Stimulated activated effector memory CD8-positive, alpha-beta T cell treated with anti-CD3 and anti-CD28 coated beads, Interleukin-12 subunit alpha, Interleukin-12 subunit beta, amount 100 ng/mL, for 72 hours (primary cell): ENCODE results near the gene OR2K2.
"Not testable (repeated sequence)": the region's sequence is repeated elsewhere in the genome, so short reads cannot be mapped to it uniquely, and the experiment has no call there.

Source experiments
- ATAC-seq: fragments of 150-1000 bp; cut with Tn5 transposase; 2 replicates; pipeline ENCODE4 v1.10.0; 2021
- DNase-seq, 2 donors: peaks; one replicate each; pipeline ENCODE4 v3.0.0; 2021 to 2022; ENCODE audit warnings: low spot score in 2 of 2
- H3K27ac Mint-ChIP-seq: one replicate; pipeline ENCODE4 v1.8.0; 2022; ENCODE audit warnings: mild to moderate bottlenecking, mixed read lengths
- H3K36me3 Mint-ChIP-seq: one replicate; pipeline ENCODE4 v1.8.0; 2022; ENCODE audit warnings: mild to moderate bottlenecking, mixed read lengths
- H3K4me1 Mint-ChIP-seq: one replicate; pipeline ENCODE4 v1.8.0; 2022; ENCODE audit warnings: mixed read lengths
- H3K4me3 Mint-ChIP-seq: one replicate; pipeline ENCODE4 v1.8.0; 2022; ENCODE audit warnings: mild to moderate bottlenecking, mixed read lengths
- H3K9me3 Mint-ChIP-seq: one replicate; pipeline ENCODE4 v1.8.0; 2022; ENCODE audit warnings: mixed read lengths

The OR2K2 gene

GRCh38 chr9:111305914-111306313, 24.1 kb downstream of the OR2K2 start:
- no peak overlapping the region for H3K4me3 Mint-ChIP-seq
- no peaks in the 10 kb centered on the region for H3K4me1 Mint-ChIP-seq

DNA sequence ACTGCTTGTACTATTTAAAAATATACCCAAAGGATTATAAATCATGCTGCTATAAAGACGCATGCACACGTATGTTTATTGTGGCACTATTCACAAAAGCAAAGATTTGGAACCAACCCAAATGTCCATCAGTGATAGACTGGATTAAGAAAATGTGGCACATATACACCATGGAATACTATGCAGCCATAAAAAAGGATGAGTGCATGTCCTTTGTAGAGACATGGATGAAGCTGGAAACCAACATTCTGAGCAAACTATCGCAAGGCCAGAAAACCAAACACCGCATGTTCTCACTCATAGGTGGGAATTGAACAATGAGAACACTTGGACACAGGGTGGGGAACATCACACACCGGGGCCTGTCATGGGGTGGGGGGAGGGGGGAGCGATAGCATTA, 26.0 kb downstream of the OR2K2 start:
- not testable (repeated sequence) for H3K4me3 Mint-ChIP-seq, ATAC-seq, H3K36me3 Mint-ChIP-seq, H3K9me3 Mint-ChIP-seq, DNase-seq, H3K27ac Mint-ChIP-seq, H3K4me1 Mint-ChIP-seq

More at GRCh38 chr9:111305914-111306313, 24.1 kb downstream of the OR2K2 start:
- ATAC-seq, result no peak
- Mint-ChIP-seq H3K9me3 (no peaks in the 10 kb centered on the region), H3K36me3 (no peaks in the 10 kb centered on the region), H3K27ac (no peak overlapping the region)
- DNase-seq, result no peak

- DNase-seq (no peak), ATAC-seq (no peak)
- Mint-ChIP-seq H3K27ac (no peak overlapping the region), H3K36me3 (no peaks in the 10 kb centered on the region), H3K9me3 (peaks cover 4% of the 10 kb centered on the region), H3K4me1 (no peaks in the 10 kb centered on the region), H3K4me3 (no peak overlapping the region)
These were observed 28.8 kb downstream of the OR2K2 start for GRCh38 chr9:111301195-111301594.

GRCh38 chr9:111300140-111300735, 29.8 kb downstream of the OR2K2 start:
- Mint-ChIP-seq H3K36me3 (no peaks in the 10 kb centered on the region), H3K4me3 (no peak overlapping the region), H3K27ac (no peak overlapping the region), H3K9me3 (peaks cover 4% of the 10 kb centered on the region), H3K4me1 (no peaks in the 10 kb centered on the region)
- DNase-seq (no peak), ATAC-seq (no peak)

DNA sequence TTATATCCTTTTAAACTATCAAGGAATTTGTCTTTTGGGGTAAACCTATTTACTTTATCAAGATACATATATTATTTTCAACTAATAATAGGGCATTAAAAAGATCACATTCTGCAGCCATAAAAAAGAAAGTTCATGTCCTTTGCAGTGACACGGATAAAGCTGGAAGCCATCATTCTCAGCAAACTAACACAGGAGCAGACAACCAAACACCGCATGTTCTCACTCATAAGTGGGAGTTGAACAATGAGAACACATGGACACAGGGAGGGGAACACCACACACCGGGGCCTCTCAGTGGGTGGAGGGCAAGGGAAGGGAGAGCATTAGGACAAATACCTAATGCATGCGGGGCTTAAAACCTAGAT, 30.4 kb downstream of the OR2K2 start:
- H3K27ac Mint-ChIP-seq, H3K4me1 Mint-ChIP-seq, H3K9me3 Mint-ChIP-seq, H3K4me3 Mint-ChIP-seq, DNase-seq, ATAC-seq, H3K36me3 Mint-ChIP-seq: not testable (repeated sequence)

DNA sequence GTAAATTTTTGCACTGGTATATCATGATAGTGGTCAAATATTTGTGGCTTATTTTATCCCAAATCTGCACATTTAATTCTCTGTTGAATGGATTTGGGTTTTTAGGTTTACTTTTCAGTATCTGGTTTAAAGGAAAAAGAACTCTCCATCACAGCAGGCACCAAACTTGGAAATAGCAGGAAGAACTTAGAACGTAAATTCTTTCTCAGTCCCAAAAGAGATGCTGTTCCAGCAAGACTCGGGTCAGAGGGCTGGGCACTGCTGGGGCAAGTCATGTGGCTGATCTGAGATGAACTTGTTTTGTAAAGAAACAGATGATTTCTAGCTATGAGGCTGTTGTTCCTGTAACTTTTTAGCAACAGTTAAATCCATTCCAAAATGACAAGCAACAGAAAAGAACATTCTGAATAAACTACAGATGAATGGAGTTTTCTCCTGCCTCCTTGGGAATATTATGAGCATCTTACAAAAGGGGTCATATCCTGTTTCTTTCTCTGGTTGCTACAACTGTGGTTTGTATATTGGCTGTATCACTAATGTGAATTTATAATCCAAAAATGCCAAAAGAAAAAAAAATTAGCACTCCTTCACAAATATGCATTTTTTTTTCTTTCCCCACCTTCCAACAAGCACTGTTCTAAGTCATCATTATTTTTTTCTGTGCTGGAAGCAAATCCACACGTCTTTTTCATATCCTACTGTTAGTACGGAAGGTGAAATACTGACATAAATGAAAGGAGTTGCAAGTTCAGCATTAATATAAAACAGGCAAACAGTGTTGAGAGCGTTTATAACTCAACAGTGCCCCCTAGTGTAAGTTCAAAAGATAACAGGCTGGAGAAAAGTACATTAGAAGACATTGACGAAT, 31.1 kb downstream of the OR2K2 start:
- H3K4me3 Mint-ChIP-seq, result no peak overlapping the region
- H3K4me1 Mint-ChIP-seq, result no peaks in the 10 kb centered on the region
- ATAC-seq (no peak), DNase-seq (no peak)
- no peak overlapping the region for H3K27ac Mint-ChIP-seq
- no peaks in the 10 kb centered on the region for H3K36me3 Mint-ChIP-seq
- peaks cover 4% of the 10 kb centered on the region for H3K9me3 Mint-ChIP-seq

DNA sequence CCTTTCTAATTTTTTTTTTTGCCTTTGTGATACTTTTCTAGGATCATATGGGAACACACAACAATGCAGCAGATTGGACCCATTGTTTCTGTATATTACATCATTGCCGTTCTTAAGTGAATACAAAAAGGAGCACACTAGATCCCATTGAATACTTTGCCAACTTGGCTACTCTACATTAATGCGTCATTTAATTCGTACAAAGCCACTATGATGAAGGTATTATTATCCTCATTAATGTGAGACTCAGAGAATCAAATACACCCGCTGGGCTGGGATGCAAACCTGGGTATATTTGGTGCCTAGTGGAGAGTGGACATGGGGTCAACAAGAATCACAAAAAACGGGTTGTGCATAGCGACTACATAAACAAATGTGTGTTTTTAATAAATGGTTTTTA, 31.9 kb downstream of the OR2K2 start:
- no peaks in the 10 kb centered on the region for H3K36me3 Mint-ChIP-seq
- no peak overlapping the region for H3K4me3 Mint-ChIP-seq
- no peak for DNase-seq
- H3K27ac Mint-ChIP-seq, result no peak overlapping the region
- ATAC-seq, result no peak
- H3K4me1 Mint-ChIP-seq, result no peaks in the 10 kb centered on the region
- peaks cover 4% of the 10 kb centered on the region for H3K9me3 Mint-ChIP-seq

DNA sequence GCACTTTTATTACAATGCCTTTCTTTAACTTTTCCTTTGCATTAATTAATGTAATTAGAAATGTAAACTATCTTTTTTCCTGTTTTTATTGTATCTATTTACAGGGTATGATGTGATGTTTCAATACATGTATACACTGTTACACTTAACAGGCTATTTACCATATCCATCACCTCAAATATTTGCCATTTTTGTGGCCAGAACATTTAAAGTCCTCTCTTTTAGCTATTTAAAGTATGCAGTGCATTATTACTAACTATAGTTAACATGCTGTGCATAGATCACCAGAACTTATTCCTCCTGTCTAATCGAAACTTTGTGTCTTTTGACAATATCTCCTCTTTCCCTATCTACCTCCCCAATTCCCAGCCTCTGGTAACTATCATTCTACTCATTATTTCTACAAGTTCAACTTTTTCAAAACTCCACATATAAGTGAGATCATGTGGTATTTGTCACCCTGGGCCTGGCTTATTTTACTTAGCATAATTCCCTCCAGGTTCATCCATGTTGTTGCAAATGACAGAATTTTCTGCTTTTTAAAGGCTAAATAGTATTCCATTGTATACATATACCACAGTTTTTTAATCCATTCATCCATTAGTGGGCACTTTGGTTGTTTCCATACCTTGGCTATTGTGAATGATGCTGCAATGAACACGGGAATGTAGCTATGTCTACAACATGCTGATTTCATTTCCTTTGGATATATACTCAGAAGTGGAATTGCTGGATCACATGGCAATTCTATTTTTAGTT, 32.8 kb downstream of the OR2K2 start:
- DNase-seq (no peak), ATAC-seq (no peak)
- H3K9me3 Mint-ChIP-seq, result peaks cover 4% of the 10 kb centered on the region
- H3K27ac Mint-ChIP-seq, result no peak overlapping the region
- no peaks in the 10 kb centered on the region for H3K4me1 Mint-ChIP-seq
- H3K4me3 Mint-ChIP-seq, result no peak overlapping the region
- no peaks in the 10 kb centered on the region for H3K36me3 Mint-ChIP-seq

DNA sequence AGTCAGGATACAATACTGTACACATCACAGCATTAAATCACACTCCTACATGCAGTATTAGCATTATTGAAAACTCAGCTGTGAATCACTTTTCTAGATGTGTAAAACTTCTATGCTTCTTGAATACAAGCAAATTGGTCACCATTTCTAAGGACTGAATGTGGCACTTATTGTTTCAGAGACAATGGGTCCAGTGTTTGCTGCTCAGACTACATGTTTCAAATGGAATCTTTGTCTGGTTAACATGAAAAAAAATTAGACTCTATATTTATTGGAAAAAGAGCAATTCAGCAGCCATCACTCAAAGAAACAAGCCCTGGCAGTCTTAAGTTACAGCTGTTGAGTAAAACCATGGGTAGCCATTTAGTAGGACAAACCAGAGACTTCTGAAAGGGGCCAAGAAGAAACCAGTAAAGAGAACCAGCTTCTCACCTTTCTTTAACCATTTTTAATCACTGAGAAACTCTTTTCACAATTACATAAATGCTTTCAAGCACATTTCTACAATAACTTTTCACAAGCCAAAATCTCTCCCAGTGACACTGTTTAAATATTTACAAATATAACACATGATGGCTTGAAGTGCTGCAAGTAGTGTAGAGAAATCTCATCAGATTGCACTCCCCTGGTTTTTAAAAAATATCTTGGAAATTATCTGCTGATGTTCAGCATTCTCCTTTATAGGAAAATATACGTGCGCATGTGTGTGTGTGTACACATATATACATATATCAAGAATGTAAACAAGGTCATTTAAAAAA, 35.2 kb downstream of the OR2K2 start:
- Mint-ChIP-seq H3K27ac (no peak overlapping the region), H3K4me1 (no peaks in the 10 kb centered on the region), H3K9me3 (peaks cover 4% of the 10 kb centered on the region), H3K36me3 (no peaks in the 10 kb centered on the region), H3K4me3 (no peak overlapping the region)
- ATAC-seq (no peak), DNase-seq (no peak)

DNA sequence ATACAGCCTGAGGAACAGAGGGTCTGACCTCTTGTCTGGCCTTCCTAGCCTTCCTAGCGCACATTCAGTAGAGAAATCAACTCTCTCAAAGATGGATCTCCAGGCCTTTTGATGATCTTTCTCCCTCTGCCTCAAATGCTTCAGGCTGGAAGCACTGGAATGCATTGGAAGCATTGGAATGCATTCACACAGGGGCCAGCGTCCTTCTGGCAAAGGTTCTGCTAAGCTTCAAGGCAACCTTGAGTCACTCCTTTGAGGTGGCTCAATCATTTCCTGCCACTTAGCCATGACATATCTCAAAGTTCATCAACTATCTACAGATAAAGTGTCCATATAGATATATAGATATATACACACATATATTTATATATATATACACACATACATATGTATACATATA, 42.9 kb downstream of the OR2K2 start:
- ATAC-seq (no peak), DNase-seq (no peak)
- no peak overlapping the region for H3K27ac Mint-ChIP-seq
- H3K4me3 Mint-ChIP-seq, result no peak overlapping the region
- H3K4me1 Mint-ChIP-seq, result no peaks in the 10 kb centered on the region
- H3K36me3 Mint-ChIP-seq, result no peaks in the 10 kb centered on the region
- no peaks in the 10 kb centered on the region for H3K9me3 Mint-ChIP-seq

GRCh38 chr9:111284703-111285102, 45.3 kb downstream of the OR2K2 start:
- no peak for ATAC-seq
- H3K4me3 Mint-ChIP-seq, result no peak overlapping the region

GRCh38 chr9:111282845-111283244, 47.2 kb downstream of the OR2K2 start:
- H3K4me3 Mint-ChIP-seq, result no peak overlapping the region
- ATAC-seq (no peak), DNase-seq (no peak)
- no peaks in the 10 kb centered on the region for H3K4me1 Mint-ChIP-seq
- no peaks in the 10 kb centered on the region for H3K36me3 Mint-ChIP-seq
- H3K27ac Mint-ChIP-seq, result no peak overlapping the region
- no peaks in the 10 kb centered on the region for H3K9me3 Mint-ChIP-seq

More at GRCh38 chr9:111284703-111285102, 45.3 kb downstream of the OR2K2 start:
- DNase-seq, result no peak
- Mint-ChIP-seq H3K27ac (no peak overlapping the region), H3K36me3 (no peaks in the 10 kb centered on the region), H3K4me1 (no peaks in the 10 kb centered on the region), H3K9me3 (no peaks in the 10 kb centered on the region)

GRCh38 chr9:111280795-111281194, 49.2 kb downstream of the OR2K2 start:
- H3K9me3 Mint-ChIP-seq, H3K4me1 Mint-ChIP-seq, ATAC-seq, H3K36me3 Mint-ChIP-seq, H3K4me3 Mint-ChIP-seq, DNase-seq, H3K27ac Mint-ChIP-seq: not testable (repeated sequence)
